Measurements from ENCODE around the gene CLEC17A. TPM values are rescaled to one million over a fixed set of nuclear protein-coding genes. Genes with fewer than 3 reads are reported as not detected.
"Not testable (repeated sequence)": the region's sequence is repeated elsewhere in the genome, so short reads cannot be mapped to it uniquely, and the experiment has no call there.

Gene CLEC17A
- total RNA-seq, 1 experiment from 2014 or later = 0.04 TPM

DNA sequence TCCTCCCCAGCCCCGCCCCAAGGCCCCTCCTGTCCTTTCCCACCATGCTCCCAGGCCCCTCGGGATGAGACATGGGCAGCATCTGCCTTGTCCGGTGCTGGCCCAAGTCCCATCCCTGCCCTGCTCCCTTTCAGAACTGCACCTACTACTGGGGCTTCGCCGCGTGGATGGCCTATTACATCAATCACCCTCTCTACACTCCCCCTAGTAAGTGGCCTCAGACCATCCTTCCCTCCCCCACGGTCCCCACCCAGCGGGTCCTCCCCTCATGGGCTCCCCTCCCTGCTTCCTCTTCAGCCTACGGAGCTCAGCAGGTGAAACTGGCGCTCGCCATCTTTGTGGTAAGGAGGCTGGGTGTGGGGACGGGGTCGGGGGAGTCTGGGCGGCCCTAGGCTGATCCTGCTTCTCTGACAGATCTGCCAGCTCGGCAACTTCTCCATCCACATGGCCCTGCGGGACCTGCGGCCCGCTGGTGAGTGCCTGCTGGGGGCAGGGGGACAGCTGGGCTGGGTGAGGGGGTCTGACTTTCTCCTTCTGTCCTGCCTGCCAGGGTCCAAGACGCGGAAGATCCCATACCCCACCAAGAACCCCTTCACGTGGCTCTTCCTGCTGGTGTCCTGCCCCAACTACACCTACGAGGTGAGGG is 18.1 kb upstream of the CLEC17A start:
- H3K4me1 ChIP-seq; H3K4me3 ChIP-seq; H3K9me3 ChIP-seq (replicated peaks); H3K27me3 ChIP-seq; H3K27ac ChIP-seq: not testable (repeated sequence)
- H3K36me3 ChIP-seq = peaks cover 30% of the 10 kb centered on the region
- DNase-seq = peak in 1 of 2 experiments; percentile 10

DNA sequence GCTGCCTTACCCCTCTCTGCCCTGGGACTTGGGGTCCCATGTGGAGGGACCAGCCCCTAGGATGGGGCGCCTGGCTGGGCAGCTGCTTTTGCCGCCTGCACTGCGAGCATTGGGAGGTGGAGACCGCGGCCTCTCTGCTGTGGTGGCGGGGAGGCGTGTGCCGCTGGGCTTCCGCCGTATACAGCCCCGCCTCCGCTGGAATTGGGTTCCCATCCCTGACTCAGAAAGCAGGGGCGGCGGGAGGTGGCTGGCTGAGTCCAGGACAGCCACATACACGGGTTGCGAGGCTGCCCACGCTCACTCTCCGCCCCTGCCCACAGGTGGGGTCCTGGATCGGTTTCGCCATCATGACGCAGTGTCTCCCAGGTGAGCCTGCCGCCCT is 17.6 kb upstream of the CLEC17A start:
- Histone ChIP-seq H3K4me3 (no peak overlapping the region), H3K36me3 (peaks cover 30% of the 10 kb centered on the region), H3K27me3 (no peaks in the 10 kb centered on the region)

DNA sequence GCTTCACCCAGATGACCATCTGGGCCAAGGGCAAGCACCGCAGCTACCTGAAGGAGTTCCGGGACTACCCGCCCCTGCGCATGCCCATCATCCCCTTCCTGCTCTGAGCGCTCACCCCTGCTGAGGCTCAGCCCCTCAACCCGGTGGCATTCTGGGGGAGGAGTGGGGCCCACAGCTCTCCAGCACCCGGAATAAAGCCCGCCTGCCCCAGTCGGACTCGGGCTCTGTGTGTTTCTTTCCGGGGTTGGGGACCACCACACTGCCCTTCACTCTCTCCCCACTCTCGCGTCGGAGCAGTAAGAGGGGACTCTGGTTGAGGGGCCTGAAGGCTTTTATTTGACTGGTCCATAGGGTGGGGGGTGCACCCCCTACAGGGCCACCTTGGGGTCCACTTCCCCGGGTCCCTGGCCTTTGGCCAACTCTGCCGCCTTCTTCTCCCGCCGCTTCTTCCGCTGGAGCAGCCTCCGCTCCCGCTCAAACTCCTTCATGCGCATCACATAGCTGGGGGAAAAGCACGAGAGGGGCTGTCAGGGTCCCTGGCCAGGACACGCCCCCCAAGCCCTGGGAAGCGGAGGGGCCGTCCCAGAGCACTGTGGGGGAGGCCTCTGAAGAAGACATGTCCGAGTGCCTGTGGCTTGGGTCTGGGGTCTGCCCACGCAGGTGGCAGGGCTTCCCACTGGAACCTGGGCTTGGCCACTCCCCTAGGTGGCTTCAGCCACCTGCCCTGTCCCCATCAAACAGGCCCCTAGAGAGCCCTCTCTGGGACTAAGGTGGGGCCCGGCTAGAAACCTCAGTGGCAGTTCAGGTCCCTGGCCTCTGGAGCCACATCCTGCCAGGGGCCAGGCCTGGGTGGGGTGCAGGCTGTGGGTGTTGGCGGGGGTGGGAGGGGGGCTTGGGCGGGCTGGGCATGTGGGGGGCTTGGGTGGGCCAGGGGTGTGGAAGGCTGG is 16.8 kb upstream of the CLEC17A start:
- Histone ChIP-seq H3K9me3 (replicated peaks) (no peaks in the 10 kb centered on the region), H3K4me1 (0 out of 2 replicates have a peak, but pooled peaks cover 1% of the 10 kb centered on the region), H3K36me3 (peaks cover 30% of the 10 kb centered on the region), H3K27me3 (no peaks in the 10 kb centered on the region), H3K4me3 (no peak overlapping the region), H3K27ac (no peak overlapping the region)
- DNase-seq = peak in 1 of 2 experiments; percentile 9

More for the DNA sequence above, 17.6 kb upstream of the CLEC17A start:
- no peaks in the 10 kb centered on the region for H3K4me1 ChIP-seq
- no peak overlapping the region for H3K27ac ChIP-seq
- DNase-seq = peak in 1 of 2 experiments; percentile 8
- H3K9me3 ChIP-seq (replicated peaks) = no peaks in the 10 kb centered on the region

DNA sequence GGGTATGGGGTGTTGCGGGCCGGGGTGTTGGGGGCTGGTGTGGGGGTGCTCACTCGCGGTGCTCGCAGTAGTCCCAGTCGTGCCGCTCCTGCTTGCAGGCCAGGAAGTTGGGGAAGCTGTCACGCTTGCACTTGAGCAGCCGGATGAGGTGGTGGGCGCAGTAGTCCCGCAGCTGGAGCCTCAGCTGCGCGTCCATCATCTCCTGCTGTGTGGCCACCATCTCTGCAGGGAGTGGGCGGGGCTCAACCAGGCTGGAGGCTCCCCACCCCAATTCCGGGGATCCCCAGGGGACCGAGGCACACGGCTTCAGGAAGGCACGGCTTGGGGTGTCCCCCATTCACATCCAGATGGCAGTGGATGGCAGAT is 16.2 kb upstream of the CLEC17A start:
- H3K9me3 ChIP-seq (replicated peaks) = no peaks in the 10 kb centered on the region
- DNase-seq = peak in 1 of 2 experiments; percentile 9
- no peak overlapping the region for H3K4me3 ChIP-seq
- no peaks in the 10 kb centered on the region for H3K27me3 ChIP-seq
- H3K4me1 ChIP-seq = 0 out of 2 replicates have a peak, but pooled peaks cover 3% of the 10 kb centered on the region
- H3K27ac ChIP-seq = no peak overlapping the region
- H3K36me3 ChIP-seq = peaks cover 30% of the 10 kb centered on the region

DNA sequence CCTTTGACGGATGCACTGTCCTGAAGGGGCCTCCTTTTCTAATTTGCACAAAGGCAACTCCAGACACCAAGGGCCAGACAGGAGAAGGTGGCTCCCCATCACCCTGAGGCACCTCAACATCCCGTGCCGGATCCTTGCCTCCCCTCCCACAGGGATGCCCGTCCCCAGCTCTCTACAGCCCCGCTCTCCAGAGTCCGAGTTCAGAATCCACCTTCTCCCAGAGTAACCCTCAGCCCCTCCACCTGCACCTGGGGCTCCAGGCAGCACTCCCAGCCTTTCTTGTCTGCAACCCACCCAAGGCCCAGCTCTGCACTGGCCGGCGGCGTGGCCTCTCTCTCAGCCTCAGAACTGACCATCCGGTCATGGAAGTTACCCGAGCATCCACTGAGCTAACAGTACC is 15.8 kb upstream of the CLEC17A start:
- Histone ChIP-seq H3K27ac (no peak overlapping the region), H3K27me3 (no peaks in the 10 kb centered on the region), H3K36me3 (peaks cover 30% of the 10 kb centered on the region), H3K9me3 (replicated peaks) (no peaks in the 10 kb centered on the region), H3K4me3 (no peak overlapping the region), H3K4me1 (0 out of 2 replicates have a peak, but pooled peaks cover 3% of the 10 kb centered on the region)
- DNase-seq = no peak

DNA sequence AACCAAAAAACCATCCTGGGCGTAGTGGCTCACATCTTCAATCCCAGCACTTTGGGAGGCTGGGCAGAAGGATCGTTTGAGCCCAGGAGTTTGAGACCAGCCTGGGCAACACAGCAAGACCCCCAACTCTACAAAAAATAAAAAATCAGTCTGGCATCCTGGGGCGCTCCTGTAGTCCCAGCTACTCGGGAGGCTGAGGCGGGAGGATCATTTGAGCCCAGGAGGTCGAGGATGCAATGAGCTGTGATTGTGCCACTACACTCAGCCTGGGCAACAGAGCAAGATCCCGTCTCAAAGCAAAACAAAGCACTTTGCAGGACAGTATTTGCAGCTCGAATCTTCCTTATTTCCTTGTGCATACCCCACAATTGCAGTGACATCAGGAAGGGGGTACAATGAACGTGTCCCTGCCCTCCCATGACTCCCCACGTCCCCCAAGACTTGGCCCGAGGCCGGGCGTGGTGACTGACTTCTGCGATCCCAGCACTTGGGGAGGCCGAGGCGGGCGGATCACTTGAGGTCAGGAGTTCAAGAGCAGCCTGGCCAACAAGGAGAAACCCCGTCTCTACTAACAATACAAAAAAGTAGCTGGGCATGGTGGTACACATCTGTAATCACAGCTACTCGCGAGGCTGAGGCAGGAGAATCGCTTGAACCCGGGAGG is 11.9 kb upstream of the CLEC17A start:
- H3K36me3 ChIP-seq = peaks cover 6% of the 10 kb centered on the region
- DNase-seq = peak in 1 of 2 experiments; percentile 8
- H3K27ac ChIP-seq = peak overlapping the region; percentile 65; the same call in 1 of the 2 replicates
- no peaks in the 10 kb centered on the region for H3K9me3 ChIP-seq (replicated peaks)
- H3K4me3 ChIP-seq = peak overlapping the region; percentile 98
- H3K27me3 ChIP-seq = no peaks in the 10 kb centered on the region
- peaks cover 6% of the 10 kb centered on the region; the same call in 1 of the 2 replicates for H3K4me1 ChIP-seq

DNA sequence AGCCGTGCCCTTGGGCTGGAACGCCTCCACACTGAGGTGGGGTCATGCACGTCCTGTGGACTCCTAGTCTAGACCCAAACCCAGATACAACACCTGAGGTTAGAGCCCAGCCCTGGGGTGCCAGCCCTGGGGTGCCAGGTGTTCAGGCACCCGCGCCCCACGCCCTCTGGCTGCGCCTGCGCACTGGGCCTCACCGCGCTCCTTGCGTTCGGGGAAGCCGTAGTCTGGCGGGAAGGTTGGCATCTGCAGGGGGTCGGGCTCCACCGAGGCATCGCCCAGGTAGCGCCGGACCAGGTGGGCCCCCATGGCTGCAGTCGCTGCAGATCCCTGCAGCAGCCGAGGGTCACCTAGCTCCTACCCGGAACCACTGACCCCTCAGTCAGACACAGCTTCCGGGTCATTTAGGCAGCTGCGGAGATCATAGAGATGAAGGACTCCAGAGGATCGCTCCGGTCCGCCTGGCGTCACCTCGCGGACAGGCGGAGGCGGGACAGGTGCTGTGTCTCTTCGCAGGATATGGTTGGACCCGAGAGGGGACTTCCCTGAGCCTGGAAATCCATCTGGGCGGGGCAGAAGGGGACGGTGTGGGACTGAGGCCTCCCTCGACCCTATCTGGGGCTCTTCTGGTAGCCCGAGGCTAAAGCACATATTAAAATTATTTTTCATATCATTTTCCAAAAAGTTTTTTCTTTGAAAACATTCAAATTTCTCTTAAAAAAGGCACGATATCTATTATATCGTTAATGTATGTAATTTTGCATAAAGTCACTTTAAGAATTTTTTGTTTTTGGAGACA is 11.0 kb upstream of the CLEC17A start, which contains the start of gene NDUFB7:
TSS of gene NDUFB7 (minus strand) at position 372 of the 796 bp plus-strand sequence. CDS start at position 306, 66 bp downstream.
- peak; percentile 97 to 98 for DNase-seq
- Histone ChIP-seq H3K9me3 (replicated peaks) (no peaks in the 10 kb centered on the region), H3K27ac (peak within 1 kb of the TSS; percentile 65), H3K4me1 (peaks cover 6% of the 10 kb centered on the region; the same call in 1 of the 2 replicates), H3K4me3 (peak within 1 kb of the TSS; percentile 98), H3K27me3 (no peaks in the 10 kb centered on the region), H3K36me3 (peaks cover 3% of the 10 kb centered on the region; the same call in 1 of the 2 replicates)

DNA sequence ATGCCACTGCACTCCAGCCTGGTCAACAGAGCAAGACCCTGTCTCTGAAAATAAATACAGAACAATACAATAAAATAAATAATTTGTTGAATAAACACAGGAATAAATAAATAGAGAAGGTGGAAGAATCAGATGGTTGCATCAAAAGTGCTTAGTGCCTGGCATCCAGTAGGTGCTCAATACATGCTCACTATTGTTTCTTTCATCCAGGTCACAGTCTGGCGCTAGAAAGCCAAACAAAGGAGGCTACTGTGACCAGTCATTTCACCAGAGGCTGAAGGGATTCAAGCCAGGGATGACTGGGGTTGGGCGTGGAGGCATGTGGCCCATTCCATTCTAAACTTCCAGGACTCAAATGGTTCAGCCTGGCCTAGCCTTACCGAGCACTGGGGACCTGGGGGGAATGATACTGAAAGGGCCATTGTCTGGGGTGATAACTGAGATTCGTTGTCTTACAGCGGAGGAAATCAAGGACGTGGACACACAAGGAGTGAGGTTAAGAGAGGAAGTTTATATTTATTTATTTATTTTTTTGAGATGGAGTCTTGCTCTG is 7.4 kb upstream of the CLEC17A start:
- Histone ChIP-seq H3K27ac (no peak overlapping the region), H3K4me1 (peaks cover 6% of the 10 kb centered on the region; the same call in 1 of the 2 replicates), H3K4me3 (no peak overlapping the region), H3K9me3 (replicated peaks) (no peaks in the 10 kb centered on the region), H3K27me3 (no peaks in the 10 kb centered on the region), H3K36me3 (no peaks in the 10 kb centered on the region)
- DNase-seq = peak in 1 of 2 experiments; percentile 24

DNA sequence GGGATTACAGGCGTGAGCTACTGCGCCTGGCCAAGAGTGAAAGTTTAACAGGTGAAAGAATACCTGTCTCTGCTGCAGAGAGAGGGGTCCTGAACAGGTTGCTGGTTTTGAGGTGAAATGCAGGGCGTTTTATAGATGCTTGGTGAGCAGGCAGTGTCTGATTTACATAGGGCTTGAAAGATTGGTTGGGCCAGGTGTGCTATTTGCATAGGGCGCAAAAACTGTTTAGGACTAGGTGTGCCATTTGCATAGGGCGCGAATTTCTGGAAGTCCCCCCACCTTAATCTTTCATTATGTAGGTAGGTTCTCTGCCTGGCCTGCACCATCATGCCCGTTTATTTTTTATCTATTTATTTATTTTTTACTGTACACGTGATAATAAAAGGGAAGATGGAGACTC is 6.5 kb upstream of the CLEC17A start:
- Histone ChIP-seq H3K9me3 (replicated peaks) (no peaks in the 10 kb centered on the region), H3K36me3 (no peaks in the 10 kb centered on the region), H3K4me1 (peaks cover 3% of the 10 kb centered on the region; the same call in 1 of the 2 replicates), H3K27ac (no peak overlapping the region), H3K4me3 (no peak overlapping the region), H3K27me3 (no peaks in the 10 kb centered on the region)
- DNase-seq = no peak

DNA sequence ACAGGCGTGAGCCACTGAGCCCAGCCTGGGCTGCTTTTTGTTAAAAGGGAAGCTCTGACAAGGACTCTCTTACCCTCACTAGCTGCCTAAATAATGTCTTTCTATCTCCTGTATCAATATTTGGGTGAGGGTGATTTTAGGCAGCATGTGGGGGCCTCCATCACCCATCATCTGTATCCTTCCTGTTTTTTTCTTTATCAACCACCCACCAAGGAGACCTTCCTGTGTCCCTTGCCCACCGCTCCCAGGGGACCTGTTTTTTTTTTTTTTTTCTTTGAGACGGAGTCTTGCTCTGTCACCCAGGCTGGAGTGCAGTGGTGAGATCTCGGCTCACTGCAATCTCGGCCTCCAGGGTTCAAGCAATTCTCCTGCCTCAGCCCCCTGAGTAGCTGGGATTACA is 5.6 kb upstream of the CLEC17A start:
- Histone ChIP-seq H3K36me3 (no peaks in the 10 kb centered on the region), H3K27me3 (no peaks in the 10 kb centered on the region), H3K4me1 (peaks cover 3% of the 10 kb centered on the region; the same call in 1 of the 2 replicates), H3K27ac (no peak overlapping the region), H3K9me3 (replicated peaks) (no peaks in the 10 kb centered on the region), H3K4me3 (no peak overlapping the region)
- DNase-seq = no peak

DNA sequence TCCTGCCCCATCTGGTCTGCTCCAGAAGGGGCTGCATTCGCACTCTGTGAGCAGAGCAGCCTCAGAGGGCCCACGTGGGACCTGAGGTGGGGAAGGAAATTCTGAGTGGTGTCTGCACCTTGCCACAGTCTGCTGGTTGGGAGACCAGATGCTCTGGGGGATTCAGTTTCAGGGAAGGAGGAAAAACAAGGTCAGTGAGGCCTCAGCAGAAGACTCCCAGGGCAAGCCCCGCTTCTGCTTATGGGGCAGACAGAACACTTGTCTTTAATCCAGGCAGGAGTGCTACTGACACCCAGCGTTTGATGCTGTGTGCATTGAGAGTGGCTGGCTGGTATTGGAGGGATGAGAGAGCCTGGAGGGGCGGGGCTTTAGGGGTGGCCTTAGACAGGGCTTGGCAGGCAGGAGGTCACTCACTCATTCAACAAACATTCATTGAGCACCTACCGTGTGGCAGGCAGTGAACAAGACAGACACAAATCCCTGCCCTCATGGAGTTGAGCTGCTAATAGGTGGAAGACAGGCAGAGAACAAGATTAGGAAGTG is 4.9 kb upstream of the CLEC17A start:
- DNase-seq = peak in 1 of 2 experiments; percentile 41
- no peaks in the 10 kb centered on the region for H3K27me3 ChIP-seq

DNA sequence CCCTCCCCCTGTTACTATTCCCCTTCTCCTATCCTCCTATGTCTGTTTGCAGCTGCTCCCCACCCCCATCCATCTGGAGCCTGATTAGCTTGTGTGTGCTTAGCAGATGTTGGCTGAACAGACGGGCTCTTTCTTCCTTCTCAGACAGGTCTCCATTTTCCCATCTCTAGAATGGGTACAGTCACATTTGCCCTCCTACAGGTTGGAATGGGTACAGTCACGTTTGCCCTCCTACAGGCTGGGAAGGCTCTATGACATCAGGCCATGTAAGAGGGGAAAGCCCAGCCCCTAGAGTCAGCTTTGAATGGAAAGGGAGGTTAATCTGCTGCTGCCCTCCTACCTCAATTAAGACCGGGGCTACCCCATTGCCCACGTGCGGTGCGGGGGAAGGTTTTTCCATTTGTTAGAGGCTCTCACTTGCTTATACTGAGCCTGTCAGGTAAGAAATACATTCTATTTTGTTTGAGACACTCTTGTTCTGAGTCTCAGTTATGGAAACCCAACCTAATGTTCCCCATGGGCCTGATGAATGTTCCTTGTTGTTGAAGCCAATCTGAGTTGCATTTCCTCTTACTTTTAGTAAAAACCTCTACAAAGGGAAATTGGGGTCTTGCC is 2.2 kb upstream of the CLEC17A start:
- Histone ChIP-seq H3K4me1 (no peaks in the 10 kb centered on the region), H3K9me3 (replicated peaks) (no peaks in the 10 kb centered on the region), H3K27me3 (no peaks in the 10 kb centered on the region), H3K27ac (no peak overlapping the region), H3K4me3 (no peak overlapping the region), H3K36me3 (no peaks in the 10 kb centered on the region)
- DNase-seq = no peak

More for the DNA sequence above, 4.9 kb upstream of the CLEC17A start:
- no peak overlapping the region for H3K27ac ChIP-seq
- H3K9me3 ChIP-seq (replicated peaks) = no peaks in the 10 kb centered on the region
- no peaks in the 10 kb centered on the region for H3K36me3 ChIP-seq
- H3K4me3 ChIP-seq = no peak overlapping the region
- H3K4me1 ChIP-seq = peaks cover 3% of the 10 kb centered on the region; the same call in 1 of the 2 replicates

DNA sequence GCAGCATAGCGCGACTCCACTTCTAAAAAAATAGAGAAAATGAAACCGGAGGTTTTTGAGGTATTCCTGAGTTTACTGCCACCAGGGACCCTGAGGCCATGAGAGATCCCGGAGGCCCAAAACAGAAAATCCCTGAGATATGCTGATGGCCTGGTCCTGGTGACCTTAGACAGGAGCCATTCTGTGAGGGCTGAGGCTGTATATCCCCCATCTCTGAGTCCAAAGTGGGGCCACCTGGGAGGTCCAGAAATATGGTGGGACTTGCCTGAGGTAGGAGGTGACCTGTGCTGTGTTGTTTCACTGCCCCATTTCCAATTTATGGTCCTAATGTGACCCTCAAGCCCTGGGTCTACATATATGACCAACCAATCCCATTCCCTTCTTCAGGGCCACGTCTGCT is 1.5 kb downstream of the CLEC17A start:
- not testable (repeated sequence) for H3K4me3 ChIP-seq; DNase-seq; H3K27me3 ChIP-seq; H3K36me3 ChIP-seq; H3K27ac ChIP-seq; H3K4me1 ChIP-seq; H3K9me3 ChIP-seq (replicated peaks)
